Left colon (tissue), 2 donors: ENCODE measurements around the gene VPS9D1. TPM values are rescaled to one million over a fixed set of nuclear protein-coding genes. Genes with fewer than 3 reads are reported as not detected.

Experiments used
- ATAC-seq: fragments of 200-7000 bp; cut with Tn5 transposase; one replicate; pipeline ENCODE4 v1.9.1; 2020; ENCODE audit warnings: mild to moderate bottlenecking, moderate library complexity
- DNase-seq, 2 donors: peaks; one replicate each; pipeline ENCODE4 v3.0.0-alpha.2; 2020
- intact Hi-C, 2 donors: fragments of 100-400 bp; cut with DNase I in 1 of 2; cut with micrococcal nuclease in 1 of 2; formaldehyde crosslinking; loops; one replicate each; pipeline versions ENCODE4 v1.11.2 to v1.14.0; 2022; cut with DNase I, micrococcal nuclease
- long read RNA-seq: library from polyadenylated mRNA; unstranded; transcript quantifications from one replicate; pipeline ENCODE4 v2.0.0, GENCODE V29; 2021
- total RNA-seq, 2 donors: library from RNA; stranded (reverse); fragmentation: NEBNext Ultra II Directional; extraction: Animal tissue kit (Norgen Biotek cat#: 25700); gene quantifications; one replicate each; pipeline ENCODE4 v1.2.1, GENCODE V29; 2021
- donor health status: DM: no; HTN: no; CAD: no.
- donor health status: DM: yes; HTN: yes; CAD: no.

The VPS9D1 gene, protein sequence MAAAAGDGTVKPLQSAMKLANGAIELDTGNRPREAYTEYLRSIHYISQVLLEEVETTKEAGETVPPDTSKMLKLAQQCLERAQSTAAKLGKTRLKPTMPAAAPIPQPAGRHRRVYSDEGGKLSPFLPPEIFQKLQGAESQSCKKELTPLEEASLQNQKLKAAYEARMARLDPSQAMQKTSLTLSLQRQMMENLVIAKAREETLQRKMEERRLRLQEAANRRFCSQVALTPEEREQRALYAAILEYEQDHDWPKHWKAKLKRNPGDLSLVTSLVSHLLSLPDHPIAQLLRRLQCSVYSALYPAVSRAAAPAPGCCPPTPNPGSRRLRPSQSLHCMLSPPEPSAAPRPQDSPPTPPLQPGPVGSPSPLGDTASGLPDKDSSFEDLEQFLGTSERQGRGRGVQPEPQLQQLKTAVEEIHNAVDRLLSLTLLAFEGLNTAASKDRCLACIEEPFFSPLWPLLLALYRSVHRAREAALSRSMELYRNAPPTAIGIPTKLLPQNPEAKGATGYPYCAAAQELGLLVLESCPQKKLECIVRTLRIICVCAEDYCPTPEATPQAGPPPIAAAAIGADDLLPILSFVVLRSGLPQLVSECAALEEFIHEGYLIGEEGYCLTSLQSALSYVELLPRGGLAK
- 10 to 100 TPM; 19.6 to 23.2 TPM for total RNA-seq
- long read RNA-seq, partial matches to known transcripts = 4 of 6 reads
- long read RNA-seq, other reads (novel, unspliced or antisense) = 1 of 6 reads

- DNase-seq = peak; percentile 83 to 93
- intact Hi-C loops = no loop called here
- peak; percentile 61 for ATAC-seq
Observed at GRCh38 chr16:89720813-89721545, at the start of gene VPS9D1, which contains the start of gene ZNF276. Gene VPS9D1, minus strand, starts transcription at chr16:89720898. Its CDS starts 37 bp downstream, at chr16:89720861. Gene ZNF276, plus strand, starts transcription at chr16:89721537. Its CDS starts 104 bp downstream, at chr16:89721641.

DNA sequence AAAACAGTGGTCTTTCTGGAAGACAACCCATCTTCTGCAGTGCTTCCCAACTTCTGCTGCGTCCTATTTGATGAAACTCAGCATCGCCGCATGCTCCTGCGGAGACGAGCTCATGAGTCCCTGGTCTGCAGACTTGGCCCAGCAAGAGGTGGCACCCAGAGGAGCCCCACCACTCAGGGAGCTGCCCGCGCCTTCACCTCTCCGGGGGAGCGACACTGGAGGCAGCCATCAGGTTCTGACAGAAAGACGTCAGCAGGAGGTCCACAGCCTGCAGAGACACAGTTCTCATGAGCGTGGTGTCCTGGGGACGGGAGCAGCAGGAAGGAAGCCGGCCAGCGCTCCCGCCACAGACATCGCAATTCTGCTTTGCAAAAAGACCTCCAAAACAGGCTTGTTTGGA lies 49.7 kb upstream of the VPS9D1 start:
- DNase-seq = no peak
- ATAC-seq = no peak
- intact Hi-C loops = no loop called here

DNA sequence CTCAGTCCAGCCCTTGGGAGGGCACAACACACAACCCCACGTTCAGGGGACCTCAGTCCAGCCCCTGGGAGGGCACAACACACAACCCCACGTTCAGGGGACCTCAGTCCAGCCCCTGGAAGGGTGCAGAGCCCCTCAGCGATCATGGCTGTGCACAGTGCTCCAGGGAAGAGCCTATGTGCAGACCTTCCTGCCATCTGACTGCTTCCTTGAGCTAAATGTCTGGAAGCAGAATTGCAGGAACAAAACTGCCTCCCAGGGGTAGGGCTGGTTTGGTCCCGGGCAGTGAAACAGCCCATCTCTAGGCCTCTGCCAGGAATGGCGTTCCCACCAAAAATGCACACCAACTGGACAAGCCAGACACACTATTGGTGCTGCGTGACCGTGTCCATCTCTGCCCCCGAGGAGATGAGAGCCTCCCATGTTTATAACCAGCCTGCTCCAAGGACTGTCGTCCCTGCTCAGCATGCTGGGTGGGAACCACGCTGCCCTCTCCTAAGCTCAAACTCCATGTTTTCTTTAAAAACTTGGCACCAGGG lies 44.7 kb upstream of the VPS9D1 start:
- peak; percentile 55 for ATAC-seq
- peak in 1 of 2 donors; percentile 11 for DNase-seq
- intact Hi-C loops = no loop called here

DNA sequence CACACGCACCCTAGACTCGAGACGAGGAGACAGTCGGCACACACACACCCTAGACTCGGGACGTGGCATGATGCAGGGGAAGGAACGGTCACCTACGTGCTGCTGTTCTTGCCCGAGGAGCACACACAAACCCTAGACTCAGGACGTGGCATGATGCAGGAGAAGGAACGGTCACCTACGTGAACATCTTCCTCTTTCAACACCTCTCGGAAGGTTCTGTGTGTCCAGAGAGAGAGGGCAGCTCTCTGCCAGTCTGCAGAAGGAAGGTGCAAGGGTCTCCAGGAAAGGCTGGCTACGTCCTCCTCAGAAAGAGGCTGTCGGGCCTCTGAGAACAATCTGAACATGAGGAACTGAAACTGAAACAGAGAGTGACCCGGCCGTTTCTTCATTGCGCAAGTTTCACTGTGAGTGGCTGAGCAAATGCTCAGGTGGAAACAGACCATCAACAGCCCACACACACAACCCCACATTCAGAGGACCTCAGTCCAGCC lies 44.1 kb upstream of the VPS9D1 start:
- intact Hi-C loops = no loop called here
- DNase-seq (peak; percentile 68 to 73), ATAC-seq (peak; percentile 92)

GRCh38 chr16:89761304-89761922 lies 40.7 kb upstream of the VPS9D1 start:
- DNase-seq = no peak
- ATAC-seq = no peak
- intact Hi-C loops = no loop called here

DNA sequence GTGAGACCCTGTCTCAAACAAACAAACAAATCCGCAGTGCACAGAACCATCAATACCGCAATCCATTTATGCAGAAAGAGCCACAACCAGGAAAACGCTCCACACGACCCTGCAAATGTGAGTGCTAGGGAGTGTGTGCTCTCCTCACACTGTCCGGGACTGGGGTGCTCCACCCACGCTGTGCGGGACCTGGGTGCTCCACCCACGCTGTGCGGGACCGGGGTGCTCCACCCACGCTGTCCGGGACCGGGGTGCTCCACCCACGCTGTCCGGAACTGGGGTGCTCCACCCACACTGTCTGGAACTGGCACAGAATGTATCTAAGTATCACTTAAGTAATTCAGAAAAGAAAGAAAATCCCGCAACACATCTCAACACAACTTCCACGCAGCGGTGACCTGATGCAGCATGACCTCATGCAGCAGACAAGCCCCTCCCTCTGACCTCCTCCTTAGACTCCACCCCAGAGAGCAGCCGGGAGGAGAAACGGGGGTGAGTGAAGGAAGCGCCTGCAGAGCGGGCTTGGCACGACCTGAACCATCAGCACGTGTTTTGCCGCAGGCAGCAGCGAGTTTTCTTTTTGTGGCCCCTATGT lies 39.1 kb upstream of the VPS9D1 start:
- intact Hi-C loops = no loop called here
- ATAC-seq (no peak), DNase-seq (no peak)

- DNase-seq = peak; percentile 65 to 74
- intact Hi-C loops = no loop called here
- peak; percentile 97 for ATAC-seq
Observed at GRCh38 chr16:89749637-89750036, 28.9 kb upstream of the VPS9D1 start.

- DNase-seq (no peak), ATAC-seq (no peak)
- intact Hi-C loops = no loop called here
Observed at GRCh38 chr16:89748921-89749320, 28.2 kb upstream of the VPS9D1 start.

DNA sequence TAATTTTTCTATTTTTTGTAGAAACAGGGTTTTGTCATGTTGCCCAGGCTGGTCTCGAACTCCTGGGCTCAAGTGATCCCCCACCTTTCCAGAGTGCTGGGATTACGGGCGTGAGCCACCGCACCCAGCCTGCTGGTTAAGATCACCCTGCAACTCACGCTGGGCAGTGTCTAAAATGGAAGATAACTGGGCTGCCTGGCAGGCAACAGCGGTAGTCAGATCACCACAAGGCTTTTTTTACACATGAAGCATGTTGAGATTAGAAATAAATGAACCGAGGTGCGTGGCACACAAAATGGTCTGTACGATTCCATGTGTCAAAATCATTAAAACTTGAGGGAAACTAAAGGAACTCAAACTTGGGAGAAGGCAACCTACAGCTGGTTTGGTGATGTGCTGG lies 27.4 kb upstream of the VPS9D1 start:
- ATAC-seq (no peak), DNase-seq (no peak)
- intact Hi-C loops = no loop called here

DNA sequence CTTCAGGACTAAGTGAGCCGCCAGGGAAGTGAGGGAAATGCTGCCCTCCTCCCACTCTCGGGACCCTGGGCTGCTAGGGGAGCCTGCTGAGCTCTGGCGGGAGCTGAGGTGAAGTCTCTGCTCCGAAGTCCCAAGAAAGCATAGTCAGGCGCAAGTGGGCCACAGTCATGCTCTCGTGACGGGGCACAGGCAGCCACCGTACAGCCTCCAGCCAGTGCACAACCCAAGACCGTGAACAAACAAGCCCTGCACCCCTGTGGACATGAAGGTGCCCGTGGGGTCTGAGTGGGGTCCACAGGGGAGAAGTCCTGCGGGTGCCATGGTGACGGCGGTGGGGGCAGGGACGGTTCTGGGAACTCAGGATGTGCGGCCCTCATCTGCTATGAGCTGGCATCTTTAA lies 25.3 kb upstream of the VPS9D1 start:
- intact Hi-C loops = no loop called here
- DNase-seq (no peak), ATAC-seq (no peak)

DNA sequence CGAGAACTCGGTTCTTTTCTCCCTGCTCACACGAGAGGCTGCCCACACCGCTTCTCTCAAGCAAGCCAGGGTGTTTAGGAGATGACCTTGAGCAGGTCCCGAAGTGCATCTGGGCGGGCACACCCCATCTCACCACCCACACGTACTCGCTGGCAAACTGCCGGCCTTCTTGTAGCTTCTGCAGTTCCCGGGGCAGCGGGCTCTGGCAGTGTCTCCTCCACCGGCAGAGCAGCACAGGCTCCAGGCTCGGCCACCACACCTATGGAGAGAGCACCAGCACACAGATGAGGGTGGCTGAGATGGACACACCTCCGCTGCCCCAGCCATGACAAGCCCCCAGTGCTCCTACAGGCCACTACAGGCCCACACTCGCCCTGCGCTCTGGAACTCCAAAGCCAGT lies 24.1 kb upstream of the VPS9D1 start:
- intact Hi-C loops = no loop called here
- no peak for DNase-seq
- ATAC-seq = no peak

GRCh38 chr16:89742948-89743347 lies 22.2 kb upstream of the VPS9D1 start:
- intact Hi-C loops = no loop called here
- no peak for DNase-seq
- peak; percentile 3 for ATAC-seq

GRCh38 chr16:89741342-89742014 lies 20.8 kb upstream of the VPS9D1 start:
- intact Hi-C loops = no loop called here
- ATAC-seq = peak; percentile 25
- DNase-seq = no peak

DNA sequence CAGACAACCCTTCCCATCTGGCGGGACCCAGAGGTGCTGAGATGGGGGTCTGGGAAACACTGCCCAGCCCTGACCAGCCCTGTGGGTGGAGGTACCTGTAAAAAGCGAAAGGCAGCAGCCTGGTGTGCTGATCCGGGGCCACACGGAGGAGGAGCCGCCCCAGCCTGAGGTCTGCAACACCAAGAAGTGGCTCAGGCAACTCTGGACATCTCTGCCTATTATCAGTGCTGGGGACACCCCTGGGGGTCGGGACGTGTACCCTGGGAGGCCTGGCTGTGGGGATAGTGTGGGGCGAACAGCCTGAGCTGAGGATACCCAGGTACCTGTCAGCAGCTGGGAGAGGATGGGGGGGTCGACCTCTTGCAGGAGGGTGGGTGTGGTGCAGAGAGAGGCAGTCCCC lies 18.7 kb upstream of the VPS9D1 start:
- no peak for DNase-seq
- intact Hi-C loops = no loop called here
- ATAC-seq = no peak

GRCh38 chr16:89738538-89739317 lies 18.0 kb upstream of the VPS9D1 start:
- no peak for DNase-seq
- intact Hi-C loops = no loop called here
- ATAC-seq = no peak

DNA sequence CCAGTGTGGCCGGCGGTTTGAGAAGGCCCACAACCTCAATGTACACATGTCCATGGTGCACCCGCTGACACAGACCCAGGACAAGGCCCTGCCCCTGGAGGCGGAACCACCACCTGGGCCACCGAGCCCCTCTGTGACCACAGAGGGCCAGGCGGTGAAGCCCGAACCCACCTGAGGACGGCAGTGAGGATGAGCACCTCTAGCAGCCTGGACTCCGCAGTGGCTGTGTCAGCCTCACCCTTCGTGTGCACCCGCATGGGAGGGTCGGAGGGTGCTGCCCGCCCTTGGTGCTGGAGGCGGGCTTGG lies 17.3 kb upstream of the VPS9D1 start:
- DNase-seq (no peak), ATAC-seq (no peak)
- intact Hi-C loops = no loop called here

DNA sequence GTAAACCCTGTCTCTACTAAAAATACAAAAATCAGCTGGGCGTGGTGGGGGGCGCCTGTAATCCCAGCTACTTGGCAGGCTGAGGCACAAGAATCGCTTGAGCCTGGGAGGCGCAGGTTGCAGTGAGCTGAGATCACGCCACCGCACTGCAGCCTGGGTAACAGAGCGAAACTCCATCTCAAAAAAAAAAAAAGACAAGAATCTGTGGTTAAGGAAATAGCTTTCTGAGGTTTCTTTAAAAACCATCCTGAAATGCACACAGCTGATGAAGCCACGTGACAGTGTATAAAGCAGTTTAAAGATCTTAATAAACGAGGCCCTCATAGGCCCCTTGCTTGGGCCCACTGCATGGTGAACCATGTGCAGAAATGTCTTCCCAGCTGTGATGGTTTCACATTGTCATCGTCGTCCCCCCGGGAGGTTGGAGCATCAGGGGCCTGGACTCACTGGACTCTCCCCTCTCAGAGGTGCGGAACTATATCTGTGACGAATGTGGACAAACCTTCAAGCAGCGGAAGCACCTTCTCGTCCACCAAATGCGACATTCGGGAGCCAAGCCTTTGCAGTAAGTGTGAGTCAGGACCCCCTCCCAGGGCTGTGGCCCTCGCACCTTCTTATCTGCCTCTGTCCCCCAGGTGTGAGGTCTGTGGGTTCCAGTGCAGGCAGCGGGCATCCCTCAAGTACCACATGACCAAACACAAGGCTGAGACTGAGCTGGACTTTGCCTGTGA lies 16.8 kb upstream of the VPS9D1 start:
- DNase-seq (no peak), ATAC-seq (no peak)
- intact Hi-C loops = no loop called here
